K562 (cell line): ENCODE measurements around the gene FAM174C. TPM values are rescaled to one million over a fixed set of nuclear protein-coding genes. Genes with fewer than 3 reads are reported as not detected.
A peak's percentile ranks its signal among the peaks of the same experiment; 100 is the strongest.

Experiments
- ATF7 ChIP-seq: fragments of 450-650 bp; IDR thresholded peaks from 2 replicates; pipeline ENCODE4 v1.7.1; 2014; ENCODE audit warnings: mild to moderate bottlenecking, moderate library complexity
- CHAMP1 ChIP-seq: fragments of 450-650 bp; IDR thresholded peaks from 2 replicates; pipeline ENCODE4 v1.6.1; 2016; ENCODE audit warnings: mild to moderate bottlenecking
- POLR2B ChIP-seq: fragments of 450-650 bp; IDR thresholded peaks from 2 replicates; pipeline ENCODE4 v1.6.1; 2018; ENCODE audit warnings: low read depth; ENCODE audit not compliant: partially characterized antibody
- RFX7 ChIP-seq: fragments of 250-450 bp; sonication (Bioruptor Pico); IDR thresholded peaks from 2 replicates; pipeline ENCODE4 v1.5.1; 2021; ENCODE audit warnings: mild to moderate bottlenecking
- RREB1 ChIP-seq: fragments of 250-450 bp; sonication (Bioruptor Pico); IDR thresholded peaks from 2 replicates; pipeline ENCODE4 v1.4.0; 2020
- SIN3A ChIP-seq, 2 experiments: fragments of 150-350 bp in 1 of 2; IDR thresholded peaks; 2 replicates each; pipeline ENCODE4 v1.6.1; 2011 to 2016; ENCODE audit warnings: borderline replicate concordance in 2 of 2, low read depth in 2 of 2, low read length in 2 of 2, mild to moderate bottlenecking in 2 of 2, moderate library complexity in 2 of 2; ENCODE audit not compliant: control insufficient read depth in 1 of 2
- SNRNP70 ChIP-seq: fragments of 200-400 bp; formaldehyde crosslinking; optimal IDR thresholded peaks from 2 replicates; pipeline ENCODE3; 2017; ENCODE audit warnings: low read depth, low read length
- TAF1 ChIP-seq: IDR thresholded peaks from 2 replicates; pipeline ENCODE4 v1.6.1; 2011; ENCODE audit warnings: mild to moderate bottlenecking, low read length, moderate library complexity; ENCODE audit not compliant: insufficient read depth, control insufficient read depth, severe bottlenecking; ENCODE audit errors: extremely low read depth
- ZBTB17 ChIP-seq: fragments of 450-650 bp; formaldehyde crosslinking; IDR thresholded peaks from 2 replicates; pipeline ENCODE4 v1.4.0; 2020; ENCODE audit warnings: mild to moderate bottlenecking
- ZBTB7A ChIP-seq: IDR thresholded peaks from 2 replicates; pipeline ENCODE4 v1.6.1; 2011; ENCODE audit warnings: low read depth, mild to moderate bottlenecking, low read length, moderate library complexity, borderline replicate concordance; ENCODE audit not compliant: control insufficient read depth
- ZNF263 ChIP-seq: sonication (generic); formaldehyde crosslinking; IDR thresholded peaks from 2 replicates; pipeline ENCODE4 v1.8.0; 2022; ENCODE audit warnings: mild to moderate bottlenecking, missing genetic modification reagents, borderline replicate concordance
- ZNF830 ChIP-seq: fragments of 250-450 bp; sonication (Bioruptor Pico); IDR thresholded peaks from 2 replicates; pipeline ENCODE4 v1.5.0; 2021; ENCODE audit warnings: mild to moderate bottlenecking
- polyA plus RNA-seq, 8 experiments: library from polyadenylated mRNA; depleted of rRNA in 4 of 8; stranded (reverse) in 5 of 8; unstranded in 3 of 8; fragments of >200 nt; fragmentation: Nextera tagmentation in 2 of 8; fragmentation: Illumina TruSeq in 1 of 8; extraction: Ambion mirVana in 2 of 8; extraction: Trizol in 1 of 8; gene quantifications; 2 replicates each; pipeline versions ENCODE4 v1.2.1 to v1.2.3, GENCODE V29; 2011 to 2014; ENCODE audit warnings: inconsistent platforms in 1 of 8, missing spikeins in 1 of 8
- total RNA-seq, 7 experiments: library from RNA; depleted of rRNA in 6 of 7; stranded (reverse); fragments of >200 nt in 6 of 7; fragmentation: Illumina TruSeq in 2 of 7; extraction: Trizol in 2 of 7; gene quantifications; 2 replicates each; pipeline versions ENCODE4 v1.2.1 to v1.2.3, GENCODE V29; 2011 to 2021; ENCODE audit warnings: low replicate concordance in 1 of 7
- TF ChIP-seq, protein P1 (sequence below): fragments of 450-650 bp; formaldehyde crosslinking; IDR thresholded peaks from 2 replicates; pipeline ENCODE4 v1.4.0; 2022; ENCODE audit warnings: mild to moderate bottlenecking, moderate library complexity

FAM174C gene
- total and polyA plus RNA-seq, 9 of the 15 experiments (the other 6 are each of a cell fraction or from before 2014, with no cell fraction given): 0.66 to 89.6 (median 20.3) TPM

GRCh38 chr19:1259206-1259875 lies 16.0 kb upstream of the FAM174C start (continued):
- TF ChIP-seq RREB1 (CRISPR knock-in tag) (no peak; the same call in 1 of the 2 replicates), ZNF830 (CRISPR knock-in tag) (0 out of 2 replicates have a peak, but pooled peaks have one; percentile 83), ZBTB7A (peak; percentile 91), SIN3A (IDR thresholded peaks at IDR 0.05; ENCODE audit: borderline replicate concordance in 2 of 2, control insufficient read depth in 1 of 2, low read depth in 2 of 2, low read length in 2 of 2) (peak; percentile 11 to 34; a peak in 1 of 4 replicates), ZBTB17 (peak; percentile 84), RFX7 (CRISPR knock-in tag) (no peak), ZNF263 (CRISPR knock-in tag) (peak; percentile 34), TAF1 (no peak), CHAMP1 (no peak), ATF7 (peak; percentile 51; the same call in 1 of the 2 replicates), SNRNP70 (peak; percentile 64), POLR2B (peak; percentile 90)
- TF ChIP-seq, protein P1, sequence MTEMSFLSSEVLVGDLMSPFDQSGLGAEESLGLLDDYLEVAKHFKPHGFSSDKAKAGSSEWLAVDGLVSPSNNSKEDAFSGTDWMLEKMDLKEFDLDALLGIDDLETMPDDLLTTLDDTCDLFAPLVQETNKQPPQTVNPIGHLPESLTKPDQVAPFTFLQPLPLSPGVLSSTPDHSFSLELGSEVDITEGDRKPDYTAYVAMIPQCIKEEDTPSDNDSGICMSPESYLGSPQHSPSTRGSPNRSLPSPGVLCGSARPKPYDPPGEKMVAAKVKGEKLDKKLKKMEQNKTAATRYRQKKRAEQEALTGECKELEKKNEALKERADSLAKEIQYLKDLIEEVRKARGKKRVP (CRISPR knock-in tag): peak; percentile 25; the same call in 1 of the 2 replicates
